NOMO-1 treated with DMSO at 0.1 percent for 48 hours (cell line): Measurements from ENCODE around the gene KRT5.
"Not testable (repeated sequence)": the region's sequence is repeated elsewhere in the genome, so short reads cannot be mapped to it uniquely, and the experiment has no call there.

Experiments
- DNase-seq: peaks from one replicate; lab custom pipeline; 2025; ENCODE audit not compliant: unreplicated experiment; lab: John Stamatoyannopoulos, UW

The KRT5 gene

GRCh38 chr12:52521568-52522266, 1.5 kb upstream of the KRT5 start:
- no peak for DNase-seq

DNA sequence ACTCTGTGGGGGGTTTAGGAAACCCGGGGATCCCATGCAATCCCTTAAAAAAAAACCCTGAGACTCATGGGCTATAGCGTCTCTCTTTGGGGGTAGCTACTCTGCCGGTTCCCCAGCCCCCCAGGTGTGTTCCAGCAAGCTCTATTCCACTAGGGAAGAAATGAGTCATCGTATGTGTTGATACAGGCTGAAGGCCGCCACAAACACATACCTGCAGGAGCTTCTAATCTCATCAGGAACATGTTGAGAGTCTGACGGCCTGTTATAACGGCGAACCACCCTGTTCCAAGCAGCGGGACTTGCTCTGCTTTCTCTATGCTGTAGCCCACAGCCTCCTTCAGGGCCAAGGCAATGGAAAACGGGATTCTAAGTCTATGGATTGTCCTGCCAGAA, 977 bp upstream of the KRT5 start:
- no peak for DNase-seq

DNA sequence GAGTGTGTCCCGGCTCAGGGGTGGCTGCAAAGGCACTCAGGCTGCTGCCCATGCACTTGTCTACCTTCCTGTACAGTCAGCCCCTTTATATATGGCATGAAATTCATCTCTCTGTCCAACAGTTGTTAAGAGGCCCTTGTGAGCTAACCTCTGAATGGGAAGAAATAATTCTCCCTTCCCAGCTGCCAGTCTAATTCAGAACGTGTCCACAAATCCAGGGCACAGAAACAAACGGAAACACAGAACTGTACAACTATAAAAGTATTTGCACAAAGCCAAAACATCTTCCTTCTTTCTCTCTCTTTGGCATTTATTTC, 849 bp downstream of the KRT5 start:
- no peak for DNase-seq

- no peak for DNase-seq
Observed at GRCh38 chr12:52518574-52519386, 1.4 kb downstream of the KRT5 start.

- no peak for DNase-seq
Observed at GRCh38 chr12:52517888-52518287, 2.3 kb downstream of the KRT5 start.

- no peak for DNase-seq
Observed at GRCh38 chr12:52517005-52517835, 3.0 kb downstream of the KRT5 start.

- DNase-seq: no peak
Observed at GRCh38 chr12:52515927-52516831, 4.0 kb downstream of the KRT5 start.

- no peak for DNase-seq
Observed at GRCh38 chr12:52515319-52515646, 4.9 kb downstream of the KRT5 start.

- DNase-seq: no peak
Observed at GRCh38 chr12:52514471-52515318, 5.5 kb downstream of the KRT5 start.

DNA sequence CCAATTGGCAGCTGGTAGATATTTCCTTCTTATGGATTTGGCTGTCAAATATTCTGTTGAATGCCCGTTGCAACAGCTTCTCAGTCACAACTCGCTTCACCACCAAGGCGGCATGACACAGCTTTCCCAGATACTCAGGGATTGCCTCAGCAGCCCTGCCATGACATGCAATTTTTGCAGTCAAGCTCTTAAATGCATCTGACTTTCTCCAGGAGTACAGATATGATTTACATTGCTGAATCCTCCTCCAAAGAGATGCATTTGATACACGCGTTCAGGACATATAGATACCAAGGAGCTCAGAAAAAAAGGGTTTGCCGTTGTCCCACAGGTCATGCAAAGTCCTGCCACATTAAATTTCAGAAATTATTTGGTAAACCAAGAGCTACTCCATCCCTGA, 6.5 kb downstream of the KRT5 start:
- DNase-seq: no peak

GRCh38 chr12:52508211-52508610, 12.0 kb downstream of the KRT5 start:
- no peak for DNase-seq

DNA sequence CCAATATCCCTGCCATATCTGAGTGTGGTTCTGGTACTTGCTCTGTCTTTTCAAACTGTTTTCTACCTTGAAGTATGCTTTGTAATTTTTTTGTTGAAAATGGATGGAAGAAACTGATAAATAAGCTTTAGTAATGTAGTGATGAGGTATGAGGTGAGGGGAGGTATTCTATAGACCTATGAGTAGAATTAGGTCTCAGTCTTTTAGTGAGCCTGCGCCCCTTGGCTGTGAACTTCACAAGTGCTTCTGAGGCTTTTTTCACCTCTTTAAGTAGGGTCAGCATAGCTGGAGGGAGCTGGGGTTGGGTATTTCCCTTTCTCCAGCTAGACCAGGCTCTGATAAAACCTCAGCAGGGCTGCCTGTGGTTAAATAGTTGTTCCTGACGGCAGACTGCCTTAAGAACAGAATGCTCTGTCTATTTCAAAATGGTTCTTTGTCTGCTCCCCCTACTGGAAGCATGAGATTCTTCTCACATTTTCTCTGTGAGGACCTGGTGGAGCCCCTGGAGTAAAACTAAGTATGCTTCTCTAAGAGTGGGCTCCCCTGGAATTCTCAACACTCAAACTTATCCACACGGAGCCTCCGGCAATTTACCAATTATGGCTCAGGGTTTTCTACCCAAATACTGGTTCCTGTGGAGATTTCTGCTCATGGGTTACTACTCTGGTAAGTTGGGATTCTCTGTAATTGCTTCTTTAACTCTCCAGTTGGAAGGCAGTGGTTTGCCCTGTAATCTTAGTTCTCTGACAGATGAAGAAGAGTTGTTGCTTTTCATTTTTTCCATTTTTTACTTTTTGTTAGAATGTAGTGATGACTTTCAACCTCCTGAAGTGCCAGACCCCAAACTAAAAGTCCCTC, 13.1 kb downstream of the KRT5 start:
- no peak for DNase-seq

GRCh38 chr12:52502877-52503276, 17.3 kb downstream of the KRT5 start:
- DNase-seq: no peak

GRCh38 chr12:52501490-52501889, 18.7 kb downstream of the KRT5 start:
- DNase-seq: no peak

DNA sequence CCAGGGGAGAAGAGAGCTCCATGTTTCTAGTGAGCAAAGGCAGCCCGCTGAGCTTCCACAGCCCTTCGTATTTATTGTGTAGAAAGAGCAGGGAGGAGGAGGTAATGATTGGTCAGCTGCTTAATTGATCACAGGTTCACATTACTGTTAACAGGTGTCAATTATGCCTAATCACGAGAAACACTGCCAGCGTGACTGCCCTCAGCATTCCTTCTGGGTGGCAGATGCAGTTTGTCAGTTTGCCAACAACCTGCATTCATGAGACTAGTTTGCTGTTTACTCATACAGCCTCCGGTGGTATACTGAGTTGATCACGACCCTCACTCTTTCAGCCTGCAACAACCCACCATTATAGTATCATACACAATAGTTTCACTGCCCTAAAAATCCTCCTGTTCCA, 19.6 kb downstream of the KRT5 start:
- not testable (repeated sequence) for DNase-seq

DNA sequence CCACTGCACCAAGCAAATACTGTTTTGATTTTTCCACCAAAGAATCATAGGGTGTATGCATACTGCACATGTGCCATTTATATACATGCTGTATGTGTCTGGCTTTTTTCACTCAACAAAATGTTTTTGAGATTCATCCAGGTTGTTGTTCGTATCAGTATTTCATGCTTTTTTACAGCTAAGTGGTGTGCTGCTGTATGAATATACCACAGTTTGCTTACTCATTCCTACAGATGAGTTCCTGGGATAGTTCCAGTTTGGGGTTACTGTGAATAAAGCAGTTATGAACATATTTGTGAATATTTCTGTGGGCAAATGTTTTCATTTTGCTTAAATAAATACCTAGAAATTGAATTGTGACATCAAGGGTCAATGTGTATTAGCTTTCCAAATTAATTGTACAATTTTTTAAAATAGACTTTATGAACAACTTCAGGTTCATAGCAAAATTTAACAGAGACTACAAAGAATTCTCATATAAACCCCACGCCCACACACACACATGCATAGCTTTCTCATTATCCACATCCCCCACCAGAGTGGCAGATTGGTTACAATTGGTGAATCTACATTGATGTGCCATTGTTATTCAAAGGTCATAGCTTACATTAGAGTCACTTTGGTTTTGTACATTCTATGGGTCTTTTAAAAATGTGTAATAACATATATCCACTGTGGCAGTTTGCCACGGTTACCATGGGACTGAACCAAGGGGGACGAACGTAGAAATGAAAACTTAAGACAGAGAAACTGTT, 20.2 kb downstream of the KRT5 start:
- DNase-seq: no peak

DNA sequence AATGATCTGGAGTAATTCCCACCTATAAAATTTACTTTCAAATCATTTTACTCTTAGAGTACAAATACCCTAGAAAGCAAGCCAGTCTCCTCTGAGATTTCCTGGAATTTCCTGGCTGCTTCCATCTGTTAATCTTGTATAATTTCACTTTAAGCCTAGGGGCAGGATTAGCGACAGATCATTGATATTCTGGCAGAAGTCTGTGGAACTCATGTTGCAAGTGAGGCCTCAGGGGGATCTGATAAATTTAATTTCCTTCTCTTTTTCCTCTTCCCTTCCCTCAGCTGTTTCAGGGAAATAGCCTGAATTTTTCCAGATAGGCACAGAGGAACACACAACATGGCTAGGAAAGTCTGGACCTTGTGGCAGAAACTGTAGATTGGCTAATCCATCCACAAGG, 21.2 kb downstream of the KRT5 start:
- no peak for DNase-seq

- DNase-seq: no peak
Observed at GRCh38 chr12:52497975-52498374, 22.2 kb downstream of the KRT5 start.
